OCI-M1 (cell line): Measurements from ENCODE around the gene PLA2G4E.

Source experiments
- DNase-seq: peaks from one replicate; lab custom pipeline; 2025; lab: John Stamatoyannopoulos, UW

The PLA2G4E gene

GRCh38 chr15:41954036-41954435 is 66.8 kb downstream of the PLA2G4E start:
- no peak for DNase-seq

- DNase-seq: no peak
Observed at GRCh38 chr15:41952013-41952563, 68.8 kb downstream of the PLA2G4E start.

DNA sequence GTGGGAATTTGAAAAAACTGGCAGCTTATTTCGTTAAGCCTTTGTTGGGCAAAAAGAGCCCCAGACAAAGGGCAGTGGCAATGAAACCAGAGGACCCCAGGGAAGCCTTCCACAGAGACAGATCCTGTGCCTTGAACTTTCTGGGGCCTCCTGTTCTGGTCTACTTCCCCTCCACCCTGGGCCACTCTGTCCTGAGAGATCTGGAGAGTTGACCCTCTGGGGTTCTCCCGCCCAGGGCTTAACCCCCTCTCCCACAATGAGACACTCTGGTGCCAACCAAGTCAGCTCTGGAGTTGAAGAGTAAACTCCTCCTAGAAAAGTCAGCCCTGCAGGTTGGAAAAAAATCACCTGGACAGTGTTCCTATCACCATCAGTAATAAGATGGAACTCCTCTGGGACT is 69.3 kb downstream of the PLA2G4E start:
- DNase-seq: no peak

GRCh38 chr15:41950489-41950888 is 70.4 kb downstream of the PLA2G4E start:
- no peak for DNase-seq

DNA sequence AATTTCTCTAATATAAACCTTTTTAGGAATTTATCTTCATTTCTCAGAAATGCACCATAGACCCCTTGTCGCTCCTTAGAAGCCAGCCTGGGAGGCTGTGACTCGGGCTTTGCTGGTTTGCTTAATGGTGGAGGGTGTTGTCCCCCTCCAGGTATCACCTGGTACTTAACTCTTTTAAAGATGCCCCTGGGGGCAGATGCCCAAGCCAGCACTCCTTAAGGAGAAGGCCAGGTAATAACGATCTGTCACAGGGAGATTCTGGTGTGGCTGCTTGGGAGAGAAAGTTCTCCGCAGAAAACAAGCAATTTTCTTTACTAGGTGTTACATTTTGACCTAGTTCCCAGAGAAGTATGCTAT is 70.7 kb downstream of the PLA2G4E start:
- no peak for DNase-seq

- DNase-seq: no peak
Observed at GRCh38 chr15:41949401-41950126, 71.3 kb downstream of the PLA2G4E start.

GRCh38 chr15:41948490-41948889 is 72.4 kb downstream of the PLA2G4E start:
- no peak for DNase-seq

- DNase-seq: no peak
Observed at GRCh38 chr15:41946970-41947369, 73.9 kb downstream of the PLA2G4E start.

GRCh38 chr15:41945731-41946130 is 75.1 kb downstream of the PLA2G4E start:
- DNase-seq: no peak

DNA sequence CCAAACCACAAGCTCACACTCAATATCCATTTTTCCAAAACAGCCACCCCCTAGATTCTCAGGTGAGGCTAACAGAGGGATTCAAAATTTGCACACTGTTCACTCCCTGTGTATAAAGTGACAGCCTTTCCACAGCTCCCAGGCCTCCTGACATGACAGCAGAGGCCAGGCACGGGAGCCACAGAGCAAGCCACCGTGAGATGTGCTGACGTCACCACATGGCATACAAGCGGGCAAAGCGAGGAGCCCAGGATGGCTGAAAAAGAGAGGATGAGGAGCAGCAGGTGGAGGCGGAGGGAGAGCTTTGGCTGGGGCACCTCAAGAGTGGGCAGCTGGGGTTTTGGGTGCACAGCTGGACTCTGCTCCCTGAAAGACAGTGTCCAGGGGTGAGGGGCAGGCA is 75.6 kb downstream of the PLA2G4E start:
- no peak for DNase-seq

DNA sequence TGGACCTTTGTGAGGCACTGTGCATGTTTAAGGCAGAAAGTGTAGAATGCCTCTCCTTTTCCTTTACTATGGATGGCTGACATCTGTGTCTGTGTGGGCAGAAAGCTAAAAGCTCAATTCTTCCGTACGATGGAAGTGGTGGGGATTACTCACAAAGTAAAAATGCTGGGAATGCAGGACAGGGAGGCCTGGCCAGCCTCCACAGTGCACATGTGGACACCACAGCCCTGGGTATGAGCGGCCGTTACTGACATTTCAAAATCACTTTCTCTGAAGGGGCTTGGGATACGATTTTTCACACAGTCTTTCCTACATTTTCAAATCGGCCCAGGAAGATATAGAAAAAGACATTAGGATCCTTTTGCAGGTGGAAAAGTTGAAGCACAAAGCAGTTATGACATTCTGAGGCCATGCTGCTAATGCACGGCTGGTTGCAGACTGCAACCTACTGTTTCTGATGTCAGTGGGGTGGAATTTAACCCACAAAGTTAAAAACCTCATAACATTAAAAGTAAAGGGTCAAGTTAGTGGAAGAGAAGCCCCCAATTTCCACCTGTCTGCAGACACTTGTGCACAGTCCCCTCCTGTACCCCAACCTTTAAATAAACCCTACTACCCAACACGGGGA is 76.4 kb downstream of the PLA2G4E start:
- DNase-seq: no peak

- DNase-seq: no peak
Observed at GRCh38 chr15:41943543-41944312, 77.1 kb downstream of the PLA2G4E start.

DNA sequence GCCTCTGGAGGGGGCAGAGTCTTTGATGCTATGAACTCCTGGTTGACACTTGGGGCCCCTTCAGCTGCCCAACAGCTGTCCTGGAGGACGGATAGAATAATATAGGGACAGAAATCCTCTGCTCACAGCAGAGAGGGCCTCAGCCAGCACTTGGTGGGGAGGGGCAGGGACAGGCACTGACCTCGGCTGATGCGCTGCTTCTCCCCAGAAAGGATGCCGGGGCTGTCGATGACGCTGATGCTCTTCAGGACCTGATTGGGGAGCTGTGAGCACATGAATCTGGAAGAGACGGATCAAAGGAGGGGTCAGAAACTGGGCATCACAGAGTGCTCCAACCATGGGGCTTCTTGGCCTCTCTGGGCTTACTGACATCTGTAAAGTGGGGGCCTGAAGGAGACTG is 78.0 kb downstream of the PLA2G4E start:
- no peak for DNase-seq

GRCh38 chr15:41941644-41942415 is 79.0 kb downstream of the PLA2G4E start:
- no peak for DNase-seq

GRCh38 chr15:41940441-41940857 is 80.4 kb downstream of the PLA2G4E start:
- DNase-seq: no peak

GRCh38 chr15:41939986-41940385 is 80.9 kb downstream of the PLA2G4E start:
- no peak for DNase-seq

GRCh38 chr15:41937568-41937923 is 83.3 kb downstream of the PLA2G4E start:
- DNase-seq: no peak

DNA sequence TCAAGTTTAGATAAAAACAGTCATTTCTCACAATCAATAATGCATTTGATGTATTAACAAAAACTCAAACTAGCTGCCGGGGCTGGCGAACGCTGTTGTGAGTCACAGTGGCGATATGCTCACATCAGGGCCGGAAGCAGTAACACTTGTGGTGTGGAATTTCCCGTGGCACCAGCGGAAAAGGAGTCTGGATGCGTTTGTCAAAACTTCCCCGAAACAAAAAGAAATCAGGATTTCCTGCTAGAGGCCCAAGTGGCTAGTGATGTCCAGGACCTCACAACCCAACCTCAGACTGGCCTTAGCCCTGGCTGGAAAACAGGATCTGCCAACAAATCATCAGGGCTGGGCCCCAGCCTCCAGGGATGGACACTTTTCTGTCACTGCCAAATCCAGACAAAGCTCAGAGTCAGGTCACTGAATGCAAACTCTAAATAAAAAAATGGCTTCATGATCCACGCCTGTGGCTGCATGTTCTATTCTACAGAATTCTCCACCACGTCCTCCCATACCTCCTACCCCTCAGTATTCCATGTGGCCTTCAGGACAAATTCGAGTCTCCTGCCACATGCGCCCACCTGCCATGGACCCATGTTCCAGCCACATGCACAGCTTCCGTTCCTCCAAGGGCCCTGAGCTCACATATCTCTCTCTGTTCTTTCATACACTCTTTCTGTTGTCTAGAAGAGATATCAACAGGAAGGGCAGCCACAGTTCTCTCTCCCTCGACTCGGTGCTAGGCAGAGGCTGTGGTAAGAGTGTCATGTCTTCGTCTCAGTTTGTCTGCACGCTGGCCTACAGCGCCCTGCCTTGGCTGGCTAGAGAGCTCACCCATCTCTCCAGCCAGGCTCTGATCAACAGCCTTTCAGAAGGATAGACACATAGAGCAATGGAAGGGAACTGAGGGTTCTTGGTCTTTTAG is 83.9 kb downstream of the PLA2G4E start:
- DNase-seq: no peak

- DNase-seq: no peak
Observed at GRCh38 chr15:41936155-41936554, 84.7 kb downstream of the PLA2G4E start.

DNA sequence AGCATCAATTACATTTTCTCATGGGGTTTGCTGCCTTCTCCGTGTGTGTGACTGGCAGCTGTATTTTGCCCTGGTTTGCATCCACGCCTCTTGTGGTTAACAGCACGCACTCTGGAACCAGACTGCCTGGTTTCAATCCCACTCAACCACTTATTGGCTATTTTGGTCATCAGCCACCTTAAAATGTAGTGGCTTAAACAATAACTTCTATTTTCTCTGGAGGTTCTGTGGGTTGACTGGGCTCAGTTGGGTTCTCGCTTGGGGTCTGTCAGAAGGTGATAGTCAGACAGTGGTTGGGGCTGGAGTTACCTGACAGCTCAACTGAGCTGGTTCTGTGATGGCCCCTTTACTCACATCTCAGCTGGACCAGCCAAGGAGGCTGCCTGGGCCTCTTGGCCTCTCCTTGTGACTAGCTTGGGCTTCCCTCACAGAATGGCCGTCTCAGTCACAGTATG is 85.2 kb downstream of the PLA2G4E start:
- no peak for DNase-seq

DNA sequence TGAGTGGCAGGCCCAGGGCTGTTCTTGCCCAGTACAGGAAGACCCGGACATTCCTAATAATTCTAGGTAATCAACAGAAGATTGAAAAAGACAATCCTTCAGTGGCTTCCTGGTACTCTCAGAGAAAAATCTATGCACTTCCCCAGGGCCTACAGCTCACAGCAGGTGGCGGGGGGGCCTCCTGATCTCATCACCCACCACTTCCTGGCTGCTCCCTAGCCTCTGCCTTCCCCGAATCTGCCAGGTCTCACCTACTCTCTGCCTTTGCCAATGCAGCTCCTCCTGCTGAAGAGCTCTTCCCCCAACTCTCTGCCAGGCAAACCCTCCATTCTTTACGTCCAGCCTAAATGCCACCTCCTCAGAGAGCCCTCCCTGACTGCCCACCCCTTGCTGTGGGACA is 86.0 kb downstream of the PLA2G4E start:
- no peak for DNase-seq
